Measurements from ENCODE around the gene KCNQ1. TPM values are rescaled to one million over a fixed set of nuclear protein-coding genes. Genes with fewer than 3 reads are reported as not detected.

The KCNQ1 gene
- total RNA-seq, 5 donors from 2014 or later (not counting 1 experiment from before 2014, with no cell fraction given), result 20.9 to 32.9 (median 24.0) TPM

- ChIA-PET POLR2A (interaction anchor here in 1 of 2 donors (0.6 kb wide), 1 partner anchor 35 kb away, joined by 4 read pairs; no protein-coding TSS in a partner anchor), CTCF (no interaction called here)
- Histone ChIP-seq H3K27ac (ENCODE audit: low read length) (no peak overlapping the region), H3K4me3 (ENCODE audit: control insufficient read depth in 1 of 2, extremely low read depth in 1 of 2, low read length in 1 of 2) (no peak overlapping the region), H3K27me3 (replicated peaks in 1 of 2; ENCODE audit: control insufficient read depth in 2 of 2, extremely low read depth in 1 of 2, insufficient read depth in 2 of 2, low read length in 1 of 2) (peaks cover 0 to 2% of the 10 kb centered on the region in 2 experiments), H3K9me3 (no peaks in the 10 kb centered on the region), H3K36me3 (ENCODE audit: control insufficient read depth in 2 of 2, extremely low read depth in 1 of 2, insufficient read depth in 1 of 2, low read length in 1 of 2) (no peaks in the 10 kb centered on the region), H3K4me1 (ENCODE audit: control insufficient read depth in 1 of 2, extremely low read depth in 1 of 2, insufficient read depth in 2 of 2, low read length in 2 of 2) (no peaks in the 10 kb centered on the region)
- Mint-ChIP-seq H3K36me3 (no peaks in the 10 kb centered on the region), H3K9me3 (no peaks in the 10 kb centered on the region), H3K4me1 (no peaks in the 10 kb centered on the region), H3K4me3 (no peak overlapping the region), H3K27me3 (no peaks in the 10 kb centered on the region), H3K27ac (no peak overlapping the region)
- WGBS (ENCODE audit: insufficient coverage), result 82% methylated on average over 14 of the region's 20 CpGs
- DNase-seq, result no peak
- no peak for ATAC-seq (replicated peaks in 1 of 4)
Observed at GRCh38 chr11:2724653-2725367, 280.0 kb downstream of the KCNQ1 start.

GRCh38 chr11:2725368-2726300, 280.8 kb downstream of the KCNQ1 start:
- 89% methylated on average over 24 of the region's 27 CpGs for WGBS (ENCODE audit: insufficient coverage)
- ChIA-PET CTCF (no interaction called here), POLR2A (no interaction called here)
- Histone ChIP-seq H3K4me1 (ENCODE audit: control insufficient read depth in 1 of 2, extremely low read depth in 1 of 2, insufficient read depth in 2 of 2, low read length in 2 of 2) (no peaks in the 10 kb centered on the region), H3K27me3 (replicated peaks in 1 of 2; ENCODE audit: control insufficient read depth in 2 of 2, extremely low read depth in 1 of 2, insufficient read depth in 2 of 2, low read length in 1 of 2) (peaks cover 0 to 2% of the 10 kb centered on the region in 2 experiments), H3K9me3 (no peaks in the 10 kb centered on the region), H3K27ac (ENCODE audit: low read length) (no peak overlapping the region), H3K36me3 (ENCODE audit: control insufficient read depth in 2 of 2, extremely low read depth in 1 of 2, insufficient read depth in 1 of 2, low read length in 1 of 2) (no peaks in the 10 kb centered on the region), H3K4me3 (ENCODE audit: control insufficient read depth in 1 of 2, extremely low read depth in 1 of 2, low read length in 1 of 2) (no peak overlapping the region)
- Mint-ChIP-seq H3K27ac (no peak overlapping the region), H3K4me3 (no peak overlapping the region), H3K4me1 (no peaks in the 10 kb centered on the region), H3K27me3 (no peaks in the 10 kb centered on the region), H3K36me3 (no peaks in the 10 kb centered on the region), H3K9me3 (no peaks in the 10 kb centered on the region)
- DNase-seq, result no peak
- ATAC-seq (replicated peaks in 1 of 4), result no peak

GRCh38 chr11:2726964-2727363, 282.2 kb downstream of the KCNQ1 start:
- DNase-seq (no peak), ATAC-seq (replicated peaks in 1 of 4) (no peak)
- H3K9me3 ChIP-seq, result no peaks in the 10 kb centered on the region
- ChIA-PET CTCF (interaction anchor here in 1 of 2 donors (0.7 kb wide), 1 partner anchor 137 kb away, joined by 4 read pairs; no protein-coding TSS in a partner anchor), POLR2A (no interaction called here)
- no peaks in the 10 kb centered on the region for H3K36me3 Mint-ChIP-seq
- H3K4me3 ChIP-seq (ENCODE audit: control insufficient read depth in 1 of 2, extremely low read depth in 1 of 2, low read length in 1 of 2), result no peak overlapping the region
- H3K9me3 Mint-ChIP-seq, result no peaks in the 10 kb centered on the region
- H3K27ac ChIP-seq (ENCODE audit: low read length), result no peak overlapping the region
- no peaks in the 10 kb centered on the region for H3K27me3 Mint-ChIP-seq
- H3K4me1 Mint-ChIP-seq, result no peaks in the 10 kb centered on the region
- H3K27ac Mint-ChIP-seq, result no peak overlapping the region
- H3K27me3 ChIP-seq (replicated peaks in 1 of 2; ENCODE audit: control insufficient read depth in 2 of 2, extremely low read depth in 1 of 2, insufficient read depth in 2 of 2, low read length in 1 of 2), result no peaks in the 10 kb centered on the region
- H3K4me1 ChIP-seq (ENCODE audit: control insufficient read depth in 1 of 2, extremely low read depth in 1 of 2, insufficient read depth in 2 of 2, low read length in 2 of 2), result no peaks in the 10 kb centered on the region
- WGBS (ENCODE audit: insufficient coverage), result 80% methylated on average over 1 of the region's 4 CpGs
- no peak overlapping the region for H3K4me3 Mint-ChIP-seq
- no peaks in the 10 kb centered on the region for H3K36me3 ChIP-seq (ENCODE audit: control insufficient read depth in 2 of 2, extremely low read depth in 1 of 2, insufficient read depth in 1 of 2, low read length in 1 of 2)

- Mint-ChIP-seq H3K9me3 (no peaks in the 10 kb centered on the region), H3K27me3 (no peaks in the 10 kb centered on the region), H3K36me3 (no peaks in the 10 kb centered on the region), H3K4me3 (no peak overlapping the region), H3K4me1 (no peaks in the 10 kb centered on the region), H3K27ac (no peak overlapping the region)
- WGBS (ENCODE audit: insufficient coverage), result 77% methylated on average over 17 of the region's 17 CpGs
- ATAC-seq (replicated peaks in 1 of 4) (no peak), DNase-seq (no peak)
- no peaks in the 10 kb centered on the region for H3K36me3 ChIP-seq (ENCODE audit: control insufficient read depth in 2 of 2, extremely low read depth in 1 of 2, insufficient read depth in 1 of 2, low read length in 1 of 2)
- POLR2A ChIA-PET, result no interaction called here
- no peaks in the 10 kb centered on the region for H3K9me3 ChIP-seq
- H3K4me1 ChIP-seq (ENCODE audit: control insufficient read depth in 1 of 2, extremely low read depth in 1 of 2, insufficient read depth in 2 of 2, low read length in 2 of 2), result no peaks in the 10 kb centered on the region
- H3K4me3 ChIP-seq (ENCODE audit: control insufficient read depth in 1 of 2, extremely low read depth in 1 of 2, low read length in 1 of 2), result no peak overlapping the region
- H3K27me3 ChIP-seq (replicated peaks in 1 of 2; ENCODE audit: control insufficient read depth in 2 of 2, extremely low read depth in 1 of 2, insufficient read depth in 2 of 2, low read length in 1 of 2), result no peaks in the 10 kb centered on the region
- no peak overlapping the region for H3K27ac ChIP-seq (ENCODE audit: low read length)
- CTCF ChIA-PET, result no interaction called here
Observed at GRCh38 chr11:2728128-2728662, 283.4 kb downstream of the KCNQ1 start.

GRCh38 chr11:2728663-2729332, 284.0 kb downstream of the KCNQ1 start:
- H3K36me3 ChIP-seq (ENCODE audit: control insufficient read depth in 2 of 2, extremely low read depth in 1 of 2, insufficient read depth in 1 of 2, low read length in 1 of 2), result no peaks in the 10 kb centered on the region
- no peaks in the 10 kb centered on the region for H3K36me3 Mint-ChIP-seq
- ChIA-PET POLR2A (no interaction called here), CTCF (no interaction called here)
- H3K27me3 Mint-ChIP-seq, result no peaks in the 10 kb centered on the region
- no peak overlapping the region for H3K4me3 ChIP-seq (ENCODE audit: control insufficient read depth in 1 of 2, extremely low read depth in 1 of 2, low read length in 1 of 2)
- no peaks in the 10 kb centered on the region for H3K27me3 ChIP-seq (replicated peaks in 1 of 2; ENCODE audit: control insufficient read depth in 2 of 2, extremely low read depth in 1 of 2, insufficient read depth in 2 of 2, low read length in 1 of 2)
- ATAC-seq (replicated peaks in 1 of 4) (no peak), DNase-seq (no peak)
- 88% methylated on average over 11 of the region's 18 CpGs for WGBS (ENCODE audit: insufficient coverage)
- H3K4me1 ChIP-seq (ENCODE audit: control insufficient read depth in 1 of 2, extremely low read depth in 1 of 2, insufficient read depth in 2 of 2, low read length in 2 of 2), result no peaks in the 10 kb centered on the region
- no peaks in the 10 kb centered on the region for H3K9me3 ChIP-seq
- no peak overlapping the region for H3K4me3 Mint-ChIP-seq
- no peak overlapping the region for H3K27ac ChIP-seq (ENCODE audit: low read length)
- no peaks in the 10 kb centered on the region for H3K9me3 Mint-ChIP-seq
- no peaks in the 10 kb centered on the region for H3K4me1 Mint-ChIP-seq
- H3K27ac Mint-ChIP-seq, result no peak overlapping the region

GRCh38 chr11:2729841-2730240, 285.0 kb downstream of the KCNQ1 start:
- ChIA-PET CTCF (no interaction called here), POLR2A (no interaction called here)
- H3K9me3 ChIP-seq, result no peaks in the 10 kb centered on the region
- H3K4me1 Mint-ChIP-seq, result no peaks in the 10 kb centered on the region
- no peak overlapping the region for H3K4me3 ChIP-seq (ENCODE audit: control insufficient read depth in 1 of 2, extremely low read depth in 1 of 2, low read length in 1 of 2)
- 82% methylated on average over 9 of the region's 9 CpGs for WGBS (ENCODE audit: insufficient coverage)
- DNase-seq, result no peak
- H3K27me3 ChIP-seq (replicated peaks in 1 of 2; ENCODE audit: control insufficient read depth in 2 of 2, extremely low read depth in 1 of 2, insufficient read depth in 2 of 2, low read length in 1 of 2), result no peaks in the 10 kb centered on the region
- H3K27ac Mint-ChIP-seq, result no peak overlapping the region
- no peak overlapping the region for H3K4me3 Mint-ChIP-seq
- no peaks in the 10 kb centered on the region for H3K4me1 ChIP-seq (ENCODE audit: control insufficient read depth in 1 of 2, extremely low read depth in 1 of 2, insufficient read depth in 2 of 2, low read length in 2 of 2)
- H3K27me3 Mint-ChIP-seq, result no peaks in the 10 kb centered on the region
- no peaks in the 10 kb centered on the region for H3K36me3 Mint-ChIP-seq
- H3K36me3 ChIP-seq (ENCODE audit: control insufficient read depth in 2 of 2, extremely low read depth in 1 of 2, insufficient read depth in 1 of 2, low read length in 1 of 2), result no peaks in the 10 kb centered on the region
- no peaks in the 10 kb centered on the region for H3K9me3 Mint-ChIP-seq
- no peak for ATAC-seq (replicated peaks in 1 of 4)
- H3K27ac ChIP-seq (ENCODE audit: low read length), result no peak overlapping the region

All from T-cell (primary cell).